Measurements from ENCODE around the gene FDX2. TPM values are rescaled to one million over a fixed set of nuclear protein-coding genes. Genes with fewer than 3 reads are reported as not detected.
A peak's percentile ranks its signal among the peaks of the same experiment; 100 is the strongest.

FDX2 gene
- total and polyA plus RNA-seq, 2 of the 13 experiments (the other 11 are each of a cell fraction or from before 2014, with no cell fraction given) = 21.0 to 24.7 TPM

GRCh38 chr19:10295305-10295846 is 20.4 kb downstream of the FDX2 start (continued):
- TF ChIP-seq GMEB2 (CRISPR knock-in tag; IDR thresholded peaks at IDR 0.05; ENCODE audit: low read depth) = no peak
- no peak for TF ChIP-seq RFX5 (IDR thresholded peaks at IDR 0.05; ENCODE audit: low read depth, low read length)
- peak; percentile 94 for TF ChIP-seq PATZ1 (CRISPR knock-in tag; IDR thresholded peaks at IDR 0.05)
- no peak for TF ChIP-seq HOMEZ (CRISPR knock-in tag; IDR thresholded peaks at IDR 0.05; ENCODE audit: low read depth)
- no peak for TF ChIP-seq ZNF841 (CRISPR knock-in tag; IDR thresholded peaks at IDR 0.05; ENCODE audit: borderline replicate concordance)
- TF ChIP-seq ZNF24 (IDR thresholded peaks at IDR 0.05) = no peak
- TF ChIP-seq ZBTB7B (CRISPR knock-in tag; IDR thresholded peaks at IDR 0.05) = 0 out of 2 replicates have a peak, but pooled peaks have one; percentile 44
- TF ChIP-seq ZNF550 (CRISPR knock-in tag; IDR thresholded peaks at IDR 0.05; ENCODE audit: borderline replicate concordance) = no peak
- TF ChIP-seq ZFP36L1 (CRISPR knock-in tag; IDR thresholded peaks at IDR 0.05) = no peak
- no peak for TF ChIP-seq FOXK2 (IDR thresholded peaks at IDR 0.05)
- no peak for TF ChIP-seq ZNF704 (CRISPR knock-in tag; IDR thresholded peaks at IDR 0.05; ENCODE audit: borderline replicate concordance)
- TF ChIP-seq BRCA1 (CRISPR knock-in tag; IDR thresholded peaks at IDR 0.05) = no peak
- TF ChIP-seq ZFX (CRISPR knock-in tag; IDR thresholded peaks at IDR 0.05; ENCODE audit: low read depth) = peak; percentile 45; the same call in 1 of the 2 replicates
- peak; percentile 93 for TF ChIP-seq ZNF770 (CRISPR knock-in tag; IDR thresholded peaks at IDR 0.05)
- 0 out of 3 replicates have a peak, but pooled peaks have one; percentile 30 for TF ChIP-seq MXI1 (IDR thresholded peaks at IDR 0.05; ENCODE audit: borderline replicate concordance, low read depth, low read length)
- TF ChIP-seq PBX2 (CRISPR knock-in tag; IDR thresholded peaks at IDR 0.05) = no peak
- no peak for TF ChIP-seq THRA (CRISPR knock-in tag; IDR thresholded peaks at IDR 0.05; ENCODE audit: borderline replicate concordance)
- no peak for TF ChIP-seq ZNF672 (CRISPR knock-in tag; IDR thresholded peaks at IDR 0.05)
- peak; percentile 53; the same call in 1 of the 2 replicates for TF ChIP-seq MYC (CRISPR knock-in tag; IDR thresholded peaks at IDR 0.05; ENCODE audit: borderline replicate concordance)
